GM19025 (cell line): ENCODE measurements around the gene NEK11.
"Not testable (repeated sequence)": the region's sequence is repeated elsewhere in the genome, so short reads cannot be mapped to it uniquely, and the experiment has no call there.

Experiments used
- ATAC-seq: cut with Tn5 transposase; IDR thresholded peaks from one replicate; pipeline ENCODE4 v1.9.1; 2021; ENCODE audit warnings: mild to moderate bottlenecking, low read depth, moderate library complexity; ENCODE audit not compliant: unreplicated experiment

The NEK11 gene

DNA sequence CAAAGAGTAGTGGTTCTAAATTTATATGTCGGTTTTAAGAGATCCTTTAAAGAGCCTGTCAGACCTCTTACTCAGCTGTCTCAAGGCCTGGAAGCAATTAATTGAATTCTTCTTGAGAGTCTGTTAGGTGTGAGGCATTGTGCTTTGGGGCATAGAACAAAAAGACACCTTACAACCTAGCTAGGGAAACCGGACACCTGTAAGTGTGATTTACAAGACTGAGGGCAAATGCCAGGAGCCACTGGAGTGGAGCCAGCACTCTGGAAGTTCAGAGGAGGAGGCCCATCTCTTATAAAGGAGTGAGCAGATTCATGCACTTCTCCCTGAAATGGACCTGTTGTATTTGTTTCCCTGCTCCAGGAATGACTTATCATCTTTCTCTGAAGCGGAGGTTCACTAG is 257.2 kb downstream of the NEK11 start:
- no peak for ATAC-seq

DNA sequence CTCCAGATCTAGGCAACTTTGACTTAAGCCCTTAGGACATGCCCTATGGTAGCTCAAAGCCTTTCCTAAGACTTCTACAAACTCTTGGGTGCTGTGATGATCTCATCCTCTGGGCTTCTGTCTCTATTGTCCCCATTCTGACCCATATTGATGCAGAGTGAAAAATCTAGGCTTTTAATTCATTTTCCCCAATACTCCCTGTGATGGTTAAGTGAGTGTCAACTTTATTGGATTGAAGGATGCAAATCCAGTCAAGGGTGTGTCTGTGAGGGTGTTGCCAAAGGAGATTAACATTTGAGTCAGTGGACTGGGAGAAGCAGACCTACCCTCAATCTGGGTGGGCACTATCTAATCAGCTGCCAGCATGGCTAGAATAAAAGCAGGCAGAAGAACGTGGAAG is 257.6 kb downstream of the NEK11 start:
- ATAC-seq = no peak

DNA sequence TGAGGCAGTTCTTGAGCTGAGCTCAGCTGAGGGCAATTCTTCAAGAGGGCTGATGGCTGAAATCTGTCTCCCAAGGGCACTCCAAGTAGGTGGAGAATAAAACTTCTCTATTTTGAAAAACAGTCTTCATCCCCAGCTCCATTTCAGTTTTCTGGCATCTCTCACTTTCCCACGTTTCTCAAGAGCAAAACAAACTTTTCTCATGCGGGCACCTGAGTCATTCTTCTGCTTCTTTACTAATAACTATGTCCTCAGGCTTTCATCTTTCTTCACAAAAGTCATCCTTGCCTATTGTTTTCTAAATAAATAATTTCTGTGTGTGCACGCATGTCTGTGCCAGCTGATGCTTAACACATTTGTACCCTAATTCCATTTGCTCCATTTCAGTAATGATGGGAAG is 258.8 kb downstream of the NEK11 start:
- no peak for ATAC-seq

DNA sequence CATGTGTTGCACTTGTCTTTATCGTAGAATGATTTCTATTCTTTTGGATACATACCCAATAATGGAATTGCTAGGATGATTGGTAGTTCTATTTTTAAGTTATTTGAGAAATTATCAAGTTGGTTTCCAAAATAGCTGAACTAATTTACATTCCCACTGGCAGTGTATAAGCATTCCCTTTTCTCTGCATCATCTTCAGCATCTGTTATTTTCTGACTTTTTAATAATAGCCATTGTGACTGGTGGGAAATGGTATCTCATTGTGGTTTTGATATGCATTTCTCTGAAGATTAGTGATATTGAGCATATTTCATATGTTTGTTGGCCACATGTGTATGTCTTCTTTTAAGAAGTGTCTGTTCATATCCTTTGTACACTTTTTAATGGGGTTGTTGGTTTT is 273.2 kb downstream of the NEK11 start:
- ATAC-seq = no peak

DNA sequence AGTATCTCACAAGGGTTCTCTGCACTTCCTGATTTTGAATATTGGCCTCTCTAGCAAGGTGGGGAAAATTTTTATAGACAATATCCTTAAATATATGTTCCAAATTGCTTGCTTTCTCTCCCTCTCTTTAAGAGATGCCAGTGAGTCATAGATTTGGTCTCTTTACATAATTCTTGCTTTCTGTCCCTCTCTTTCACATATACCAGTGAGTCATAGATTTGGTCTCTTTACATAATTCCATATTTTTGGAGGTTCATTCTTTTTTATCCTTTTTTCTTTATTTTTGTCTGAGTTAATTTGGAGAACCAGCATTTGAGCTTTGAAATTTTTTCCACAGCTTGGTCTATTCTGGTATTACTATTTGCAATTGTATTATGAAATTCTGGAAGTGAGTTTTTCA is 277.2 kb downstream of the NEK11 start:
- no peak for ATAC-seq

DNA sequence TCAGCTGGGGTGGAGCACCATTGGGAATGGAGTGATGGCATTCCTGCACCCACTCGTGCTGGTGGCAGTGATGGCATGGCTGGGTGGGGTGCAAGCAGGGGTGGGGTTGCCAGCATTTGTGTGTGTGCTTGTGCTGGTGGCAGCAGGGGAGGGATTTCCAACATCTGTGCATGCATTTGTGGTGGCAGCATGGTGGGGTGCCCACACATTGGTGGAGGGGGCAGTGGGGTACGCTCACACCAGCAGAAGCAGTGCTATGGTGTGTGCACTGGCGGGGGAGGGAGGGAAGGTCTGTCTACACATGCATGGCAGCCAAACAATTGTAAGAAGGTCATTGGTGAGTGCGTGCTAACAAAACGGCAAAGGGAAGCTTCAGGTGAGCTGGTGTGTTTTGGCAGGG is 278.2 kb downstream of the NEK11 start:
- no peak for ATAC-seq

DNA sequence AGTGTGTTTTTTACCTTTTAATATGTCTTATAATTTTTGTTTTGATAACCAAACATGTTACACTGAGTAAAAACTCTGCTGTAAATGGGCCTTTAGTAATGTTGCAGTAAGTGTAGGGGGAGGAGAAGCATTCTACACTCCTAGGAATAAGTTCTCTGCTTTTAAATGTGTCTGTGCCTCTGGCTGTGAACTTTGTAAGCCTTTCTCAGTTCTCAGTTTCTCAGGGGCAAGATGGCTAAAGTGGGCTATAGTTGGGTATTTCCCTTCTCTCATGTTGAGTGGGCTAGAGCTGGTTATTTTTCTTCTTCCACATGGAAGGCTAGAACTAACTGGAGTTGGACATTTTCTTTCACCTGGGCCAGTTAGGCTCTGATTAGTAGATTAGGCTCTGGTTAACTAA is 279.6 kb downstream of the NEK11 start:
- ATAC-seq = no peak

DNA sequence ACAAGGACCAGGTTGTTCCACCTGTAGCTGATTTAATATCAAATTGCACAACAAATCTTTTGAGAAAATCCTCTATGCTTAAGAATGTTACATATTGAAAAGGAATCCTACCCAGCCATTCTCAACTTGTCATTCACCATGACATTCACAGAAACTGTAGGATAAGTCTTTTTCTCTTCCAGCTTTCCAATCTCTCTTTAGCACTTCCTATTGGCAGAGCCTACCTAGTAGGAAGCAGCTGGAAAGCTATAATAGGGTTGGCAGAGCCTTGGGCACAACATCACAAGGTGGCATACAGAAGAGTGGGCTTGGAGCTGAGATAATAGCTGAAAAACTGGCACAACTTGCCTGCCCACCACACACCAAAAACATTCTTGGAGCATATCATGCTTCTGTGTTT is 287.6 kb downstream of the NEK11 start:
- ATAC-seq = no peak

DNA sequence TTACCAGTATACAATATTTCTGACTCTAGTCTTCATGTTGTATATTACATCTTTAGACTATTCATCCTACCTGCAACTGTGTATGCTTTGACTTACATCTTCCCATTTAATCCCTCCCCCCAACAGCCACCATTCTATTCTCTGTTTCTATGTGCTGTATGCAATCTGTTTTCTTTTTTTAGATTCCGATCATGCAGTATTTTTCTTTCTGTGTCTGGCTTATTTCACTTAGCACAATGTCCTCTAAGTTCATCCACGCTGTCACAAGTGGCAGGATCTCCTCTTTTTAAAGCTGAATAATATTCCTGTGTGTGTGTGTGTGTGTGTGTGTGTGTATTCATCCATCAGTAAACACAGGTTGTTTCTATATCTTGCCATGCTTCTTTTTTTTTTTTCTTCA is 288.5 kb downstream of the NEK11 start:
- no peak for ATAC-seq

DNA sequence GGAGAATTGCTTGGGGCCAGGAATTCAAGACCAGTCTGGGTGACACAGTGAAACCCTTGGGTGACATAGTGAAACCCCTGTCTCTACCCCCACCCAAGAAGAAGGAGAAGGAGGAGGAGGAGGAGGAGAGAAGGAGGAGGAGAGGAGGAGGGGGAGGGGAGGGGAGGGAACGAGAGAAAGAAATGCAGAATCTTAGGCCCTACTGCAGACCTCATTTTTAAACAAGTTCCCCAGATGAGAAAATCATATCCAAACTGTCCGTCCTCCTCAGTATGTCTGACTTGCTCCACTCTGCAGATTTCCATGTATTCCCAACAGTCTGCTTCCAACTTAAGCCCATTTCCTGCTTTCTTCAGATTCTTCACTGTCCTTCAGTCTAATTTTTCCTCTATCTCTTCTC is 291.0 kb downstream of the NEK11 start:
- ATAC-seq = no peak

DNA sequence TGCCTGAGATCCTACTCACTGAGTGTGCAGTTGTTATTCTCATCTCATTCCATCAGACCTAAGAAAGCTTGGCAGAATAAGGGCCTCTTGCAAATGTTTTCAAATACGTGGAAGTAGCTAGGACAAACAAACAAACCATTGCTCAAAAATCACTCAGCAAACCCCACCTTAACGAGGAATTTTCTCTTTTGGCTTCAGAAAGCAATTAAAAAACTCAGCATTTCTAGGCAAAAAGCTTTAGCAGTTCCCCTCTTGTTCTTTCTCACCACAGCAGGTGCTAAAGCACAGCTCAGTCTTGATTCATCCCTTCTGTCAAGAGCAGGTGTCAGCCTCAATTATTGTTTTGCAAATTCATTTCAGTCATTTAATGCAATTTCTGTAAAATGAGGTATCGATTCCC is 296.3 kb downstream of the NEK11 start:
- no peak for ATAC-seq

DNA sequence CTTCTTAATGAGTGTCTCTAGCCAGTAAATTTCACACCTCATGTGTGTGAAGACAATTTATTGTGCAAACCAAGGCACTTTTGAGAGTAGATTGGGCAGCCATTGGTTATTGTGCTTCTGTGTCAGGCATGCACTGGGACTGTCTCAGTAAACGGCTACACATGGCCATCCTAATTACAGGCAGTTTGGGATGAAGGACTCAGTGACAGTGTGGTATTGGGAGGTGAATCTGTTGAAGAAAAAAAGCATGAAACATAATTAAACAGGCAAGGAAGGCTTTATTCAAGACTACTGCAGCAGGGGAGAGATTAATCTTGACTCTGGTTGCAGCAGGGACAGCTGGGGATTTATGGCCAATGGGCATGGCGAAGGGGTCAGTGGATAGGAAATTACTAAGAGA is 297.1 kb downstream of the NEK11 start:
- ATAC-seq = no peak

DNA sequence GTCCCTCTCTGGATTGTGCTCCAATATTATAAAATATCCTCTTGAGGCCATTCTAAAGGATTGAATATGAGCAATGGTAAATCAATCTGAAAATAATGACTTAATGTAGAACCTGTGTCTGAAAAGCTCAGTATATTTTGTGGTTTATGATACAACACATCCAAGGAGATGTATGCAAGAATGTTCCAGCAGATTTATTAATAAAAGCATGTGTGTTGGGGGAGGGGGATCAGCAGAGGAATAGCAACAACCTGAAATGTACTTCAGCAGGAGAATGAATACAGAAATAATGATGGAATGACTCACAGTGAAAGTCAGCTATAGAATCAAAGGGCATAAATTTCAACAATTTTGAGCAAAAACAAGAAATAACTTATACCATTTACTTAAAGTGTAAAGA is 298.2 kb downstream of the NEK11 start:
- ATAC-seq = no peak

DNA sequence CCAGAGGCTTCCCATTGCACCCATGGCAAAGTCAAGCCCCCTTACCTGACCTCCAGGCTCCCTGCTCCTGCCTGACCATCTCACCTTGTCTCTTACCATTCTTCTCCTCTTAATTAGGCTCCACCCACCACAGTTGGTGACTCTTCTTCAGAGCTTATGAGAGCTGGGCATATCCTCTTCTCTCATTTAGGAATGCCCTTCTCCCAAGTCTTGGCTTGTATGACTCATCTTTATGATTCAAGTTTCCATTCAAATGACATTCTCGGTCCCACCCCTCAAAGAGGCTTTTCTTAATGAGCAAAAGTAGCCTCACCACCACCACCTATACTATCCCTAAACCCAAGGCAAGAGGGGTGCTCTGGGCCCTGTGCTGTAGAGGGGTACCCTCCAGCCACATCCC is 299.6 kb downstream of the NEK11 start:
- ATAC-seq = no peak

DNA sequence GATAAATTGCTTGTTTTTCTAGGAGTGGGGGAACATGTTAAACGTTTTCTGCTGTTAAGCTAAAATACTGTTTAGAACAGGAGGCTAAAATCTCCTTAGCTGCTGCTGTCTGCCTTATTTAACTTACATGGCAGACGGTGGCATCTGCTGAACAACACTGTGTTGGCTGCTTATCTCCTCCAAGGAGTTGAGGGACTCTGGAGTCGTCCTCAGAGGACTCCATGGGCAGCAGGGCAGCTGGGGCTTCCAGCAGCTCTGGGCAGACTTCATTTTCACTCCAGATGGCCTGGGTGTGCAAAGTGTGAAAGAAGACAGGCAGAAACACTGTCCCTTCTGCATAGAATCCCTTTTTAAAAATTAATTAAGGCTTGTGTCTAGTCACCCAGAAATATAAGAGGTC is 302.0 kb downstream of the NEK11 start:
- no peak for ATAC-seq

DNA sequence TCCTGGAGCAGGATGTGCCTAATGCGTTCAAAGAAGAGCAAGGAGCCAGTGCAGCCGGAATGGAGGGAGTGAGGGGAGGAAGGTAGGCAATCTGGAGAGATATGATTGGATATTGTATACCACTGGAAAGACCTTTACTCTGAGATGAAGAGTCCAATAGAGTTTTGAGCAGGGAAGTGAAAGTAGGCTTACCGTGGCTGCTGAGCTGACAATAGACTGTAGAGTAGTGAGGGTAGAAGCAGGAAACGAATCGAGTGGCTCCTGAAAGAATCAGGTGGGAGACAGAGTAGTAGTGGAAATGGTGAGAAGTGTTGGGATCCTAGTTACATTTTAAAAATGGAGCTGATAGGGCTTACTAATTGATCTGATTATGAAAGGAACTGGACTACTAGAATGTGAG is 303.1 kb downstream of the NEK11 start:
- no peak for ATAC-seq

DNA sequence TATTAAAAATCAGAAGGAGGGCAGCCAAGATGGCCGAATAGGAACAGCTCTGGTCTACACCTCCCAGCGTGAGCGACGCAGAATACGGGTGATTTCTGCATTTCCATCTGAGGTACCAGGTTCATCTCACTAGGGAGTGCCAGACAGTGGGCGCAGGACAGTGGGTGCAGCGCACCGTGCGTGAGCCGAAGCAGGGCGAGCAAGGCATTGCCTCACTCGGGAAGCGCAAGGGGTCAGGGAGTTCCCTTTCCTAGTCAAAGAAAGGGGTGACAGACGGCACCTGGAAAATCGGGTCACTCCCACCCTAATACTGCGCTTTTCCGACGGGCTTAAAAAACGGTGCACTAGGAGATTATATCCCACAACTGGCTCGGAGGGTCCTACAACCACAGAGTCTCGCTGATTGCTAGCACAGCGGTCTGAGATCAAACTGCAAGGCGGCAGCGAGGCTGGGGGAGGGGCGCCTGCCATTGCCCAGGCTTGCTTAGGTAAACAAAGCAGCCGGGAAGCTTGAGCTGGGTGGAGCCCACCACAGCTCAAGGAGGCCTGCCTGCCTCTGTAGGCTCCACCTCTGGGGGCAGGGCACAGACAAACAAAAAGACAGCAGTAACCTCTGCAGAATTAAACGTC is 304.9 kb downstream of the NEK11 start:
- not testable (repeated sequence) for ATAC-seq

DNA sequence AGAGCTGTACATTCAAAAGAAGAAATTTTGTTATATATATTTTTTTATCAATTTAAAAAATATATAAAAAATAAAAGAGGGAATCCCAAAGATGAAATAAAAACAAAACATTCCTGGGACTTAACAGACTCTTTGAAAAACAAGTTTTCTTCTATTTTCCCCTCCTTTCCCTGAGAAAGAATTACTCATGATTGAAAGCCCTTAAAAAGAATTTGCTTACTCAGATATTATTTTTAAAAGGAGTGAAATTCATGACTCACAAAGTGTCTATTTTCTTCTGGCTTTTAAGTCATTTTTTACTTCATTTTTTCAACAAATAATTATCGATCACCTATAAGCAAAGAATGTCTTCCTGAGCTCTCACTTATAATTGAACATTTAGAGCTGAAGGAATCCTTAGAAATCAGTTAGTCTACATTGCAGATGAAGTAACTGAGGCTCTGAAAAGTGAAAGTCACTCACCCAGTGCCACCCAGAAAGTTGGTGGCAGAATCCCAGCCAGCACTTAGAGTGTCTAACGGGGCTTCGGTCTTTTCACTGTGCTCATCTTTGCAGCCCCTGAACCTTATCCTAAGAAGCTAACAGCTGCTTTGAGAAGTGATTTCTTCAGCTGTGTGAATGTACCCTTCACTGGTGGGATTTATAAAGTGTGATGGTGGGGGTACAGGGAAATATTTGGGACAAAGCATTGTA is 312.4 kb downstream of the NEK11 start:
- no peak for ATAC-seq

DNA sequence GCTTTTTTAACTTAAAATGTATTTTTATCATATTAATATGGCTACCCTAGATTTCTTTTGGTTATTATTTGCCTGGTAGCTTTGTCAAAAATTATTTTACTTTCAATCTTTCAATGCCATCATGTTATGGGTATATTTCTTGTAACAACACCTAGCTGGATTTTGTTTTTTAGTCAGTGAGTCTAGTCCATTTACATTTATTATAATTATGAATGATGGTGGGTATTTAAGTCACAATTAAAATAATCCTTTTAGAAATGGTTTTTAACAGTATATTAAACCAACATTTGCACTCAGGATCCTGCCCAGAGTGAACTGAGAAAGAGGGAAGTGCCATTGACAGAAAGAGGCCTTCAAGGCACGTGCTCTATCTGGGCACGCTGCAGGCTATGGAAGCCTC is 315.1 kb downstream of the NEK11 start:
- ATAC-seq = no peak

DNA sequence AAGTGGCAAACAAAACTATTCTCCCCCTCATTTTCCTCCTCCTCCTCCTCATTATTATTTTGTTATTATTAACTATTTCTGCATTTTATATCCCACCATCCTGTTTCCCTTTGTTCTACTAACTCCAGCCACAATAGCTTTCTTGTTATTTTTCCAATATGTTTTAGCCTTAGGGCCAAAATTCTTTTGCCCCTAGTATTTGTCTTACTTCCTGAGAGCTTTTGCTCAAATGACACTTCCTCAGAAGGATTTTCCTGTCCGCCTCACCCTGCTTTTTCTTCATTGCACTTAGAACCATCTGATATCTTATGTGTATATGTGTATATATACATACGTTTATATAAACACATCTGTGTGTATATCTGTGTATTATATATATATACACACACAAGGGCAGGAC is 322.2 kb downstream of the NEK11 start:
- ATAC-seq = no peak

DNA sequence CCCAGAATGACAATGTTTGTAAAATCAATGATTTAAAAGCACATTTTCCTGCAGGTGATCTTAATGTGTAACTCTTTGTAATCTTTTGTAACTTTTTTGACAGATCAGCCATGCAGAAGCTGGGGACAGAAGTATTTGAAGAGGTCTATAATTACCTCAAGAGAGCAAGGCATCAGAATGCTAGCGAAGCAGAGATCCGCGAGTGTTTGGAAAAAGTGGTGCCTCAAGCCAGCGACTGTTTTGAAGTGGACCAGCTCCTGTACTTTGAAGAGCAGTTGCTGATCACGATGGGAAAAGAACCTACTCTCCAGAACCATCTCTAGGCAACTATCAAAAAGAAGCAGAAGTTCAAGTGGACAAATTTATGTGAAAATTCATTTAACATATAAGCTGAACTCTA is 322.8 kb downstream of the NEK11 start:
- no peak for ATAC-seq

DNA sequence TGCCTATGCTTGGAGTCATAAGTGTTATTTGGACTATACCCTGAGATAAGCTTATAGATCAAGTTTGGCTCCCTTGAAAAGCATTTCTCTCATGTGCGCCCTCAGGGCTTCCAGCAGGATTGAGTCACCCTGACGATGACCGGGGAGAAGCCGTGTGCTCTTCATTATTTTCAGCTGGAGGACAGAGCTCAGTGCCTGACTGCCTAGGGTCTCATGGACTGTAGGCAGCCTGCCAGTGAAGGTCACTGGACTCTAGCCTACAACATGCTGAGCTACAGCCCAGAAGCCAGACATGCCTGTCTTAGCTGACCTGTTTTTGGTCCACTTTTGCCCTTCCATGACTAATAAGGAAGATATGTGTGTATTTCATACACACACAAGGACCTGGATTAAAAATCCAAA is 323.3 kb downstream of the NEK11 start:
- no peak for ATAC-seq

DNA sequence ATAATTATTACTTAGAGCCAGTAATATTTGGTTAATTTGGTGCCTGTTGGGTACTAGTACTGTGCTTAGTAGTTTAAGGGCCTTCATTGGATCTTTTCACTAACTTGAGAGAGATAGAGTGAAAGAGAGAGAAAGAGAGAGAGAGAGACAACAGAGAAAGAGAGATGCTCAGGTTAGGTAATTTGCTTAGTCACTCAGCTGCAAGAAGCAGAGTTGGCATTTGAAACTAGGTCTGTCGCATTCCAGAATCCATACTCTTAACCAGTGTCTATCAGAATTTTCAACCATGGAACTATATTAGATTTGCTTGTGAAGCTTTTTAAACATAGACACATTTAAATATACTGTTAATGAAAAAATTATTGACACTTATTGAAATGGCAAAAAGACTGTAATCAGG is 323.8 kb downstream of the NEK11 start:
- ATAC-seq = no peak
